Calu3 (cell line): ENCODE results near the gene CD40. TPM values are rescaled to one million over a fixed set of nuclear protein-coding genes. Genes with fewer than 3 reads are reported as not detected.

ENCODE experiments used
- BruUV-seq: library from RNA; stranded (reverse); fragments of 400-500 nt; replicated peaks from 2 replicates; lab custom pipeline; 2021; lab: Mats Ljungman, UMichigan
- CTCF ChIA-PET: fragments of 300-600 bp; sonication (Branson Sonifier 250); formaldehyde crosslinking; loops from one replicate; lab custom pipeline; 2022; ENCODE audit warnings: antibody characterized with exemption; lab: Charles Lee
- DNase-seq: peaks from one replicate; pipeline ENCODE4 v3.0.0; 2022
- H3K27ac Mint-ChIP-seq: one replicate; pipeline ENCODE4 v1.8.0; 2022; ENCODE audit warnings: mixed read lengths; ENCODE audit not compliant: unreplicated experiment
- H3K27me3 Mint-ChIP-seq: one replicate; pipeline ENCODE4 v1.8.0; 2022; ENCODE audit warnings: mixed read lengths; ENCODE audit not compliant: unreplicated experiment
- H3K36me3 Mint-ChIP-seq: one replicate; pipeline ENCODE4 v1.8.0; 2022; ENCODE audit warnings: mild to moderate bottlenecking, moderate library complexity, mixed read lengths; ENCODE audit not compliant: insufficient read depth, unreplicated experiment
- H3K4me1 Mint-ChIP-seq: one replicate; pipeline ENCODE4 v1.8.0; 2022; ENCODE audit warnings: mild to moderate bottlenecking, low read depth, mixed read lengths; ENCODE audit not compliant: unreplicated experiment
- H3K4me3 Mint-ChIP-seq: one replicate; pipeline ENCODE4 v1.8.0; 2022; ENCODE audit warnings: mild to moderate bottlenecking, low read depth, moderate library complexity, mixed read lengths; ENCODE audit not compliant: unreplicated experiment
- H3K9me3 Mint-ChIP-seq: one replicate; pipeline ENCODE4 v1.8.0; 2022; ENCODE audit warnings: low read depth, mixed read lengths; ENCODE audit not compliant: unreplicated experiment
- intact Hi-C: fragments of 100-400 bp; cut with micrococcal nuclease; formaldehyde crosslinking; loops from one replicate; pipeline ENCODE4 v1.10.0; 2022; ENCODE audit not compliant: unreplicated experiment
- total RNA-seq: library from RNA; stranded (reverse); gene quantifications from 2 replicates; pipeline ENCODE4 v1.2.3, GENCODE V29; 2022
- TF ChIP-seq, protein P1 (sequence below): fragments of 200-600 bp; IDR thresholded peaks from one replicate; pipeline ENCODE4 v1.8.0; 2022; ENCODE audit warnings: antibody characterized with exemption; ENCODE audit not compliant: unreplicated experiment

CD40 gene
- total RNA-seq, 1 experiment from 2014 or later = 13.6 TPM

DNA sequence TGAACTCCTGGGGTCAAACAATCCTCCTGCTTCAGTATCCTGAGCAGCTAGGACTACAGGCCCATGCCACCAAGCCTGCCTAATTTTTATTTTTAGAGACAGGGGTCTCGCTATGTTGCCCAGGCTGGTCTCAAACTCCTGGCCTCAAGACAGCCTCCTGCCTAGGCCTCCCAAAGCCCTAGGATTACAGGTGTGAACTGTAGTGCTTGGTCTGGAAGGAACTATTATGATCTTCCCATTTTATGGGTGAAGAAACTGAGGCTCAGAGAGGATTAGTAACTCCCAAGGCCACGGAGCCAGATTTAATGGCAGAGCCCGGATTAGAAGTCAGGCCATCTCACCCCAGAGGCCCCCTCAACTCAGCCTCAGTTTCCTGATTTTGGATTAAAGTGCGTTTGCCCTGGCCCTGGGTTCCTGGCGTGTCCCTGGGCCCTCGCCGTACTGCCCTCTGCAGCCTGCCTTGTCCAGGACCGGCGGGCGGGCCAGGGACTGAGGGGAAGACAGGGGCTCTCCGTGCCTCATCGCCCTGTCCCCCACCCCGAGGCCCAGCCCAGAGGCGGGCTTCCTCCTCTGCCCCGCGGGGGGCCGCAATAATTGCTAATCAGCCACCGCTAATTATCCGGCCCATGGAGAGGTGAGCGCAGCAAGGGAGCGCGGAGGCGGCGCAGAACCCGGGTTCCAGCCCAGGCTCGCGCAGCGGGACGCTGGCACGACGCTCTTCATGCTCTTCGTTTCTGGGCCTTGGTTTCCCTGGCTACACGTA, 34.9 kb downstream of the CD40 start:
- H3K27ac Mint-ChIP-seq = no peak overlapping the region
- CTCF ChIA-PET = interaction anchor here (0.9 kb wide), 1 partner anchor 20 kb away, joined by 3 read pairs; no protein-coding TSS in a partner anchor
- intact Hi-C loops = no loop called here
- H3K27me3 Mint-ChIP-seq = peaks cover 78% of the 10 kb centered on the region
- no peaks in the 10 kb centered on the region for H3K4me1 Mint-ChIP-seq
- no peaks in the 10 kb centered on the region for H3K36me3 Mint-ChIP-seq
- no peak overlapping the region for H3K4me3 Mint-ChIP-seq
- H3K9me3 Mint-ChIP-seq = no peaks in the 10 kb centered on the region
- TF ChIP-seq, protein P1, sequence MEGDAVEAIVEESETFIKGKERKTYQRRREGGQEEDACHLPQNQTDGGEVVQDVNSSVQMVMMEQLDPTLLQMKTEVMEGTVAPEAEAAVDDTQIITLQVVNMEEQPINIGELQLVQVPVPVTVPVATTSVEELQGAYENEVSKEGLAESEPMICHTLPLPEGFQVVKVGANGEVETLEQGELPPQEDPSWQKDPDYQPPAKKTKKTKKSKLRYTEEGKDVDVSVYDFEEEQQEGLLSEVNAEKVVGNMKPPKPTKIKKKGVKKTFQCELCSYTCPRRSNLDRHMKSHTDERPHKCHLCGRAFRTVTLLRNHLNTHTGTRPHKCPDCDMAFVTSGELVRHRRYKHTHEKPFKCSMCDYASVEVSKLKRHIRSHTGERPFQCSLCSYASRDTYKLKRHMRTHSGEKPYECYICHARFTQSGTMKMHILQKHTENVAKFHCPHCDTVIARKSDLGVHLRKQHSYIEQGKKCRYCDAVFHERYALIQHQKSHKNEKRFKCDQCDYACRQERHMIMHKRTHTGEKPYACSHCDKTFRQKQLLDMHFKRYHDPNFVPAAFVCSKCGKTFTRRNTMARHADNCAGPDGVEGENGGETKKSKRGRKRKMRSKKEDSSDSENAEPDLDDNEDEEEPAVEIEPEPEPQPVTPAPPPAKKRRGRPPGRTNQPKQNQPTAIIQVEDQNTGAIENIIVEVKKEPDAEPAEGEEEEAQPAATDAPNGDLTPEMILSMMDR = no peak
- DNase-seq = no peak
- no TSS peak for BruUV-seq

DNA sequence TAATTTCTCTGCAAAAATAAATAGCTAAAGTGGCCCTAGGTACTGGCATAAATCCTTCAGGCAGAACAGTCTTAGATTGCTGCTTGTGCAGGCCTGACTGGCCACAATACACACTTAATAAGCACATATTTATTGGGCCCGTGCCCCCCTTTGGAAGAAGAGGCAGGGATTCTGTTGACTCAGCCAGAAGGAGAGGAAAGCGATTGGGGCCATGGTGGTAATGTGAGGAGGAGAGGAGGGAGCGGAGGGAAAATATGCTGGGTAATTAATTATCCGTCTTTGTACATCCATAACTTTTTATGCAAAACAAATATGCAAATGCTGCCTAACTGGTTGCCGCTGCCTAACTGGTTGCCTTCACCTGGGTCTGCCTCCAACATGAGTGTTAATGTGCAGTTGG, 36.2 kb downstream of the CD40 start:
- BruUV-seq = no TSS peak
- TF ChIP-seq, protein P1 = no peak
- Mint-ChIP-seq H3K9me3 (no peaks in the 10 kb centered on the region), H3K27me3 (peaks cover 78% of the 10 kb centered on the region), H3K4me1 (no peaks in the 10 kb centered on the region), H3K4me3 (no peak overlapping the region), H3K27ac (no peak overlapping the region), H3K36me3 (no peaks in the 10 kb centered on the region)
- CTCF ChIA-PET = interaction anchor here (0.9 kb wide), 1 partner anchor 21 kb away, joined by 3 read pairs; no protein-coding TSS in a partner anchor
- no peak for DNase-seq
- intact Hi-C loops = no loop called here

DNA sequence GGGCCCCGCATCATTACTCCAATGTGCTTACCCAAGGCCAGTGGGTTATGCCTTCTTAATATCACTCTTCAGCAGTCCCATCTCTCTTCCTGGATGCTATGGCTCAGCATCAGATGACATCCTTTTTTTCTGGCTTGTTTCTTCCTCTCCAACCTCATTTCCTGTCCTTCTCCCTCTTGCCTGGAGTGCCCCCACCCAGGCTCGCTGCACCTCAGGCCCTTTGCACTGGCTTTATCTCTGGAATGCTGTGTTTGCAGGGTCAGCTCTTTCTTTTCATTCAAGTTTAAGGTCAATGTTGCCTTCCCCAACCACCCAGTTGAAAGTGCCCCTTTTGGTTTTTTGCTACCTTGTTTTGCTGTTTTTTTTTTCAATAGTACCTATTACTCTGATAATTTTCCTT, 36.7 kb downstream of the CD40 start:
- no TSS peak for BruUV-seq
- CTCF ChIA-PET = no interaction called here
- intact Hi-C loops = no loop called here
- DNase-seq = no peak
- Mint-ChIP-seq H3K4me1 (no peaks in the 10 kb centered on the region), H3K27me3 (peaks cover 78% of the 10 kb centered on the region), H3K4me3 (no peak overlapping the region), H3K27ac (no peak overlapping the region), H3K9me3 (no peaks in the 10 kb centered on the region), H3K36me3 (no peaks in the 10 kb centered on the region)
- TF ChIP-seq, protein P1 = no peak

DNA sequence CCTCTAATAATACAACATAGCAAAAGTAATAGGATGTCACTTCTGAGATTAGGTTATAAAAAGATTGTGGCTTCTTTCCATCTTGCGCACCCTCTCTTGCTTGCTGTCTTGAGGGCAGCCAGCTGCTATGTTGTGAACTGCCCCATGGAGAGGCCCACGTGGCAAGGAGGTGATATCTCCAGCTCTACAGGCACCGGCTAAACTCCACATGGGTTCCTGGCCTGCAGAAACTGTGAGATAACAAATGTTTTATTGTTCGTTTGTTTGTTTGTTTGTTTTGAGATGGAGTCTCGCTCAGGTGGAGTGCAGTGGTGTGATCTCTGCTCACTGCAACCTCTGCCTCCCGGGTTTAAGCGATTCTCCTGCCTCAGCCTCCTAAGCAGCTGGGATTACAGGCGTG, 38.0 kb downstream of the CD40 start:
- no peak for DNase-seq
- no TSS peak for BruUV-seq
- Mint-ChIP-seq H3K9me3 (no peaks in the 10 kb centered on the region), H3K27me3 (peaks cover 78% of the 10 kb centered on the region), H3K4me1 (no peaks in the 10 kb centered on the region), H3K36me3 (no peaks in the 10 kb centered on the region), H3K27ac (no peak overlapping the region), H3K4me3 (no peak overlapping the region)
- TF ChIP-seq, protein P1 = no peak
- CTCF ChIA-PET = interaction anchor here (0.5 to 0.6 kb wide), 2 partner anchors 291 to 820 kb away, joined by 3 to 6 read pairs; no protein-coding TSS in a partner anchor
- intact Hi-C loops = no loop called here
